ENCODE data around the gene NFASC.

NFASC gene

GRCh38 chr1:205003358-205004131 is 132.9 kb downstream of the NFASC start:
- no peak for TF ChIP-seq POLR2AphosphoS5 (IDR thresholded peaks at IDR 0.05; ENCODE audit: low read depth, low read length)
- no peak for TF ChIP-seq REST (IDR thresholded peaks at IDR 0.05; ENCODE audit: insufficient read depth in 1 of 2, low read depth in 2 of 2, low read length in 2 of 2)
- TF ChIP-seq FOXP2 (optimal IDR thresholded peaks at IDR 0.05; ENCODE audit: borderline replicate concordance, extremely low read depth, extremely low read length, insufficient read depth) = no peak
- TF ChIP-seq TAF1 (IDR thresholded peaks at IDR 0.05; ENCODE audit: borderline replicate concordance, insufficient read depth, low read length) = no peak
- TF ChIP-seq SIN3A (IDR thresholded peaks at IDR 0.05; ENCODE audit: borderline replicate concordance, insufficient read depth, low read length) = no peak

GRCh38 chr1:205004351-205004750 is 133.7 kb downstream of the NFASC start:
- TF ChIP-seq POLR2AphosphoS5 (IDR thresholded peaks at IDR 0.05; ENCODE audit: low read depth, low read length) (no peak), REST (IDR thresholded peaks at IDR 0.05; ENCODE audit: insufficient read depth in 1 of 2, low read depth in 2 of 2, low read length in 2 of 2) (no peak), SIN3A (IDR thresholded peaks at IDR 0.05; ENCODE audit: borderline replicate concordance, insufficient read depth, low read length) (no peak), FOXP2 (optimal IDR thresholded peaks at IDR 0.05; ENCODE audit: borderline replicate concordance, extremely low read depth, extremely low read length, insufficient read depth) (no peak), TAF1 (IDR thresholded peaks at IDR 0.05; ENCODE audit: borderline replicate concordance, insufficient read depth, low read length) (no peak)

- TF ChIP-seq FOXP2 (optimal IDR thresholded peaks at IDR 0.05; ENCODE audit: borderline replicate concordance, extremely low read depth, extremely low read length, insufficient read depth) (no peak), SIN3A (IDR thresholded peaks at IDR 0.05; ENCODE audit: borderline replicate concordance, insufficient read depth, low read length) (no peak)
Measured at GRCh38 chr1:205008896-205009295, 138.2 kb downstream of the NFASC start.

GRCh38 chr1:205009670-205010069 is 139.0 kb downstream of the NFASC start:
- TF ChIP-seq TAF1 (IDR thresholded peaks at IDR 0.05; ENCODE audit: borderline replicate concordance, insufficient read depth, low read length) (no peak), FOXP2 (optimal IDR thresholded peaks at IDR 0.05; ENCODE audit: borderline replicate concordance, extremely low read depth, extremely low read length, insufficient read depth) (no peak), SIN3A (IDR thresholded peaks at IDR 0.05; ENCODE audit: borderline replicate concordance, insufficient read depth, low read length) (no peak), REST (IDR thresholded peaks at IDR 0.05; ENCODE audit: insufficient read depth in 1 of 2, low read depth in 2 of 2, low read length in 2 of 2) (no peak), POLR2AphosphoS5 (IDR thresholded peaks at IDR 0.05; ENCODE audit: low read depth, low read length) (no peak)

- no peak for TF ChIP-seq REST (IDR thresholded peaks at IDR 0.05; ENCODE audit: insufficient read depth in 1 of 2, low read depth in 2 of 2, low read length in 2 of 2)
- TF ChIP-seq SIN3A (IDR thresholded peaks at IDR 0.05; ENCODE audit: borderline replicate concordance, insufficient read depth, low read length) = no peak
- no peak for TF ChIP-seq FOXP2 (optimal IDR thresholded peaks at IDR 0.05; ENCODE audit: borderline replicate concordance, extremely low read depth, extremely low read length, insufficient read depth)
- TF ChIP-seq POLR2AphosphoS5 (IDR thresholded peaks at IDR 0.05; ENCODE audit: low read depth, low read length) = no peak
- TF ChIP-seq TAF1 (IDR thresholded peaks at IDR 0.05; ENCODE audit: borderline replicate concordance, insufficient read depth, low read length) = no peak
Measured at GRCh38 chr1:205012391-205013140, 141.9 kb downstream of the NFASC start.
